ENCODE results near the gene RPH3AL.

- no peak for TF ChIP-seq REST (IDR thresholded peaks at IDR 0.05; ENCODE audit: borderline replicate concordance)
- TF ChIP-seq CTCF (IDR thresholded peaks at IDR 0.05; ENCODE audit: poor library complexity, severe bottlenecking): no peak
- no peak for TF ChIP-seq SMC3 (conservative IDR thresholded peaks at IDR 0.05; ENCODE audit: poor library complexity)
- TF ChIP-seq EZH2 (IDR thresholded peaks at IDR 0.05; ENCODE audit: borderline replicate concordance, insufficient read depth, low read length, poor library complexity, severe bottlenecking): no peak
- TF ChIP-seq EP300 (conservative IDR thresholded peaks at IDR 0.05; ENCODE audit: poor library complexity, severe bottlenecking): no peak
These were observed 77.7 kb downstream of the RPH3AL start for GRCh38 chr17:274902-275301.

All from neural cell (in vitro differentiated cells).